B cell (primary cell): ENCODE measurements around the gene VCAM1.

Source experiments
- CTCF ChIP-seq: fragments of 200-600 bp; IDR thresholded peaks from one replicate; pipeline ENCODE4 v1.8.0; 2022; ENCODE audit warnings: antibody characterized with exemption, mild to moderate bottlenecking
- EZH2 ChIP-seq: IDR thresholded peaks from 2 replicates; pipeline ENCODE4 v1.6.1; 2012; ENCODE audit warnings: borderline replicate concordance, low read depth, mild to moderate bottlenecking, moderate library complexity, low read length; ENCODE audit not compliant: insufficient read depth, poor library complexity, severe bottlenecking

DNA sequence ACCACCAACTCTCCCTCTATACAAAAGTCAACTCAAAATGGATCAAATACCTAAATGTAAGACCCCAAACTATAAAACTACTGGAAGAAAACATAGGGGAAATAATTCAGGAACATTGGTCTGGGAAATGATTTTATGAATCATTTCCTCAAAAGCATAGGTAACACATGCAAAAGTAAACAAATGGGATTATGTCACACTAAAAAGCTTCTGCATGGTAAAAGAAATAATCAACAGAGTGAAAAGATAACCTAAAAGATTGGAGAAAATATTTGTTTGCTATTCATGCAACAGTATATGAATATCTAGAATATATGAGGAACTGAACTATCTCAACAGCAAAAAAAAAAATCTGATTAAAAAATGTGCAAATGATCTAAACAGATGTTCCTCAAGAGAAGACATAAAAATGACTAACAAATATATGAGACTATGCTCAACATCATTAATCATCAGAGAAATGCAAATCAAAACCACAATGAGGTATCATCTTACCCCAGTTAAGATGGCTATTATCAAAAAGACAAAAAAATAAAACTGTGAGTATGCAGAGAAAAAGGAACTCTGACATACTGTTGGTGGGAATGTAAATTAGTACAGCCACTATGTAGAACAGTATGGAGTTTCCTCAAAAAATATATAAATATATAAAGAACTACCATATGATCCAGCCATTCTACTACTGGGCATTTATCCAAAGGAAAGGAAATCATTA lies 47.8 kb downstream of the VCAM1 start:
- TF ChIP-seq CTCF (no peak), EZH2 (no peak)
